GM23338 (cell line): ENCODE measurements around the gene MAPK14.

ENCODE experiments used
- CREB1 ChIP-seq: fragments of 250-450 bp; sonication (Bioruptor Pico); IDR thresholded peaks from 2 replicates; pipeline ENCODE4 v1.5.0; 2020; ENCODE audit warnings: low read depth, mild to moderate bottlenecking, moderate library complexity
- EZH2 ChIP-seq: fragments of 200-600 bp; sonication (generic); IDR thresholded peaks from one replicate; pipeline ENCODE4 v1.8.0; 2017; ENCODE audit warnings: antibody characterized with exemption, mild to moderate bottlenecking, low read depth; ENCODE audit not compliant: unreplicated experiment
- EZH2phosphoT487 ChIP-seq: fragments of 200-600 bp; sonication (generic); IDR thresholded peaks from one replicate; pipeline ENCODE4 v1.8.1; 2018; ENCODE audit warnings: antibody characterized with exemption; ENCODE audit not compliant: unreplicated experiment
- JUNB ChIP-seq: IDR thresholded peaks from one replicate; pipeline ENCODE4 v1.6.1; 2016; ENCODE audit warnings: antibody characterized with exemption; ENCODE audit not compliant: unreplicated experiment
- NANOG ChIP-seq: IDR thresholded peaks from 2 replicates; pipeline ENCODE4 v1.6.1; 2016; ENCODE audit warnings: antibody characterized with exemption, borderline replicate concordance
- POLR2AphosphoS5 ChIP-seq: IDR thresholded peaks from 2 replicates; pipeline ENCODE4 v1.6.1; 2016; ENCODE audit warnings: antibody characterized with exemption, low read depth
- STAT1 ChIP-seq: IDR thresholded peaks from one replicate; pipeline ENCODE4 v1.6.1; 2016; ENCODE audit warnings: antibody characterized with exemption; ENCODE audit not compliant: unreplicated experiment
- TF ChIP-seq, protein P1 (sequence below), 2 experiments: fragments of 200-600 bp in 1 of 2; sonication (generic) in 1 of 2; conservative IDR thresholded peaks; 2 replicates each; pipeline versions ENCODE4 v1.5.1 to v1.6.1; 2016 to 2017; ENCODE audit warnings: antibody characterized with exemption in 2 of 2, low read depth in 2 of 2, mild to moderate bottlenecking in 2 of 2, moderate library complexity in 1 of 2
- TF ChIP-seq, protein P2 (sequence below): IDR thresholded peaks from one replicate; pipeline ENCODE4 v1.6.1; 2018; ENCODE audit warnings: antibody characterized with exemption; ENCODE audit not compliant: unreplicated experiment
- TF ChIP-seq, protein P3 (sequence below): IDR thresholded peaks from 2 replicates; pipeline ENCODE4 v1.6.1; 2016; ENCODE audit warnings: antibody characterized with exemption

DNA sequence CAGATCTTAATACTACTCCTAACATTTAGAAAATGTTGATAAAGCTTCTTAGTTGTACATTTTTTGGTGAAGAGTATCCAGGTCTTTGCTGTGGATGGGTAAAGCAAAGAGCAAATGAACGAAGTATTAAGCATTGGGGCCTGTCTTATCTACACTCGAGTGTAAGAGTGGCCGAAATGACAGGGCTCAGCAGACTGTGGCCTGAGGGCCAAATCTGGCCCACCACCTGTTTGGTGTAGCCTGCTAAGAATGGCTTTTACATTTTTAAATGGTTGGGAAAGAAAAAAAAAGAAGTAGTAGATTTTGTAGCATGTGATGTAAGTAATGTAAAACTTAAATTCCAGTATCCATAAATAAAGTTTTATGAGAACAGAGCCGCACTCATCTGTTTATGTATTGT lies 83.3 kb downstream of the MAPK14 start:
- TF ChIP-seq NANOG (no peak), JUNB (no peak), EZH2phosphoT487 (no peak), POLR2AphosphoS5 (no peak), EZH2 (no peak), CREB1 (CRISPR knock-in tag) (no peak), STAT1 (no peak)
- TF ChIP-seq, protein P1, sequence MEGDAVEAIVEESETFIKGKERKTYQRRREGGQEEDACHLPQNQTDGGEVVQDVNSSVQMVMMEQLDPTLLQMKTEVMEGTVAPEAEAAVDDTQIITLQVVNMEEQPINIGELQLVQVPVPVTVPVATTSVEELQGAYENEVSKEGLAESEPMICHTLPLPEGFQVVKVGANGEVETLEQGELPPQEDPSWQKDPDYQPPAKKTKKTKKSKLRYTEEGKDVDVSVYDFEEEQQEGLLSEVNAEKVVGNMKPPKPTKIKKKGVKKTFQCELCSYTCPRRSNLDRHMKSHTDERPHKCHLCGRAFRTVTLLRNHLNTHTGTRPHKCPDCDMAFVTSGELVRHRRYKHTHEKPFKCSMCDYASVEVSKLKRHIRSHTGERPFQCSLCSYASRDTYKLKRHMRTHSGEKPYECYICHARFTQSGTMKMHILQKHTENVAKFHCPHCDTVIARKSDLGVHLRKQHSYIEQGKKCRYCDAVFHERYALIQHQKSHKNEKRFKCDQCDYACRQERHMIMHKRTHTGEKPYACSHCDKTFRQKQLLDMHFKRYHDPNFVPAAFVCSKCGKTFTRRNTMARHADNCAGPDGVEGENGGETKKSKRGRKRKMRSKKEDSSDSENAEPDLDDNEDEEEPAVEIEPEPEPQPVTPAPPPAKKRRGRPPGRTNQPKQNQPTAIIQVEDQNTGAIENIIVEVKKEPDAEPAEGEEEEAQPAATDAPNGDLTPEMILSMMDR (conservative IDR thresholded peaks at IDR 0.05; ENCODE audit: low read depth in 2 of 2) = no peak
- TF ChIP-seq, protein P2, sequence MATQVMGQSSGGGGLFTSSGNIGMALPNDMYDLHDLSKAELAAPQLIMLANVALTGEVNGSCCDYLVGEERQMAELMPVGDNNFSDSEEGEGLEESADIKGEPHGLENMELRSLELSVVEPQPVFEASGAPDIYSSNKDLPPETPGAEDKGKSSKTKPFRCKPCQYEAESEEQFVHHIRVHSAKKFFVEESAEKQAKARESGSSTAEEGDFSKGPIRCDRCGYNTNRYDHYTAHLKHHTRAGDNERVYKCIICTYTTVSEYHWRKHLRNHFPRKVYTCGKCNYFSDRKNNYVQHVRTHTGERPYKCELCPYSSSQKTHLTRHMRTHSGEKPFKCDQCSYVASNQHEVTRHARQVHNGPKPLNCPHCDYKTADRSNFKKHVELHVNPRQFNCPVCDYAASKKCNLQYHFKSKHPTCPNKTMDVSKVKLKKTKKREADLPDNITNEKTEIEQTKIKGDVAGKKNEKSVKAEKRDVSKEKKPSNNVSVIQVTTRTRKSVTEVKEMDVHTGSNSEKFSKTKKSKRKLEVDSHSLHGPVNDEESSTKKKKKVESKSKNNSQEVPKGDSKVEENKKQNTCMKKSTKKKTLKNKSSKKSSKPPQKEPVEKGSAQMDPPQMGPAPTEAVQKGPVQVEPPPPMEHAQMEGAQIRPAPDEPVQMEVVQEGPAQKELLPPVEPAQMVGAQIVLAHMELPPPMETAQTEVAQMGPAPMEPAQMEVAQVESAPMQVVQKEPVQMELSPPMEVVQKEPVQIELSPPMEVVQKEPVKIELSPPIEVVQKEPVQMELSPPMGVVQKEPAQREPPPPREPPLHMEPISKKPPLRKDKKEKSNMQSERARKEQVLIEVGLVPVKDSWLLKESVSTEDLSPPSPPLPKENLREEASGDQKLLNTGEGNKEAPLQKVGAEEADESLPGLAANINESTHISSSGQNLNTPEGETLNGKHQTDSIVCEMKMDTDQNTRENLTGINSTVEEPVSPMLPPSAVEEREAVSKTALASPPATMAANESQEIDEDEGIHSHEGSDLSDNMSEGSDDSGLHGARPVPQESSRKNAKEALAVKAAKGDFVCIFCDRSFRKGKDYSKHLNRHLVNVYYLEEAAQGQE = no peak
- TF ChIP-seq, protein P3, sequence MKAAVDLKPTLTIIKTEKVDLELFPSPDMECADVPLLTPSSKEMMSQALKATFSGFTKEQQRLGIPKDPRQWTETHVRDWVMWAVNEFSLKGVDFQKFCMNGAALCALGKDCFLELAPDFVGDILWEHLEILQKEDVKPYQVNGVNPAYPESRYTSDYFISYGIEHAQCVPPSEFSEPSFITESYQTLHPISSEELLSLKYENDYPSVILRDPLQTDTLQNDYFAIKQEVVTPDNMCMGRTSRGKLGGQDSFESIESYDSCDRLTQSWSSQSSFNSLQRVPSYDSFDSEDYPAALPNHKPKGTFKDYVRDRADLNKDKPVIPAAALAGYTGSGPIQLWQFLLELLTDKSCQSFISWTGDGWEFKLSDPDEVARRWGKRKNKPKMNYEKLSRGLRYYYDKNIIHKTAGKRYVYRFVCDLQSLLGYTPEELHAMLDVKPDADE = no peak
